Astrocyte of the spinal cord (primary cell): ENCODE data around the gene SYT7.

Experiments used
- DNase-seq: peaks from one replicate; pipeline ENCODE4 v3.0.0; 2011; ENCODE audit warnings: low read depth, low spot score
- H3K4me3 ChIP-seq: 2 replicates; pipeline ENCODE4 v1.5.1; 2011; ENCODE audit warnings: low read depth, mild to moderate bottlenecking, low read length, moderate library complexity
- CTCF ChIP-seq: IDR thresholded peaks from 2 replicates; pipeline ENCODE4 v1.5.1; 2012; ENCODE audit warnings: low read depth, mild to moderate bottlenecking, low read length, inconsistent platforms
- in situ Hi-C: cut with HindIII; loops from 2 replicates; pipeline ENCODE4 v1.10.0; 2017; ENCODE audit warnings: low sequenced_read_pairs

The SYT7 gene

GRCh38 chr11:61532134-61533038 lies 48.5 kb downstream of the SYT7 start:
- H3K4me3 ChIP-seq: no peak overlapping the region
- no peak for DNase-seq

GRCh38 chr11:61531044-61531443 lies 49.8 kb downstream of the SYT7 start:
- DNase-seq: no peak
- no peak for TF ChIP-seq CTCF
- no peak overlapping the region for H3K4me3 ChIP-seq
- in situ Hi-C loops: no loop called here

More at GRCh38 chr11:61532134-61533038, 48.5 kb downstream of the SYT7 start:
- TF ChIP-seq CTCF: peak; percentile 93
- in situ Hi-C loops: no loop called here

- DNase-seq: no peak
- no peak overlapping the region for H3K4me3 ChIP-seq
- in situ Hi-C loops: no loop called here
- TF ChIP-seq CTCF: no peak
Observed at GRCh38 chr11:61529537-61530225, 51.2 kb downstream of the SYT7 start.

- TF ChIP-seq CTCF: no peak
- H3K4me3 ChIP-seq: no peak overlapping the region
- in situ Hi-C loops: no loop called here
- DNase-seq: no peak
Observed at GRCh38 chr11:61528114-61528513, 52.8 kb downstream of the SYT7 start.

DNA sequence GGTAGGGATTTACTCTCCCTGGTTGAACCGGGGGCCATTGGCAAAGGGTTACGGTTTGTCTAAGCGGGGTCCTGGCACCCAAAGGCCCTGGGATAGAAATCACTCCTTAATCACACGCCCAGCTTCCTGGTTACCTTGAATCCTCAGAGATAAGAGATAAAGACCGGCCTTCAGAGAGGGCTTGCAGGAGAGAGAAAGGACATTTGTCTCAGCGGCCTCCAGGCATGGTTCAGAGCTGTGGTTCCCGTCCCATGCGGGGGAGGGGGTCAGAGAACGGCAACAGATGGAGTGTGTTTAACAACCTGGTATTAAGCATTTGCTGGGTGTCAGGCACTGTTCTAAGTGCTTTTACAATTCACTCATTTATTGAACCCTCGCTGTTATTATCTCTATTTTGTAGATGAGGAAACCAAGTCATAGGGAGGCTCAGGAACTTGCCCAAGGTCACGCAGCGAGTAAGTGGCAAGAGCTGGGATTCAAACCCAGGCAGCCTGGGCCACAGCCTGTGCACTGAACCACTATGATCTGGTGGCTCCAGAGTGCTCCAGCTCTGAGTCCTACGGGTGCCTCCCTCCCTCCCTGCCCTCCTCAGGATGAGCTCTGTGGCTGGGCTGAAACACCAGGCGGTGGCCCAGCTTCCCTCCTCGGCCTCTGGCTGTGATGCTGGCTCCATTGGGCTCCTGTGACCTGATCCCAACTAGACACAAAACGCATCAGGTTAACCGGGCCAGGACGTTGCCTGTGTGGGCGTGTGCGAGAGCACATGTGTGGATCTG lies 53.7 kb downstream of the SYT7 start:
- in situ Hi-C loops: no loop called here
- H3K4me3 ChIP-seq: no peak overlapping the region
- DNase-seq: no peak
- no peak for TF ChIP-seq CTCF

- in situ Hi-C loops: no loop called here
- no peak for TF ChIP-seq CTCF
- no peak overlapping the region for H3K4me3 ChIP-seq
- no peak for DNase-seq
Observed at GRCh38 chr11:61526229-61526628, 54.6 kb downstream of the SYT7 start.
